HPDE6-E6E7 (cell line): ENCODE measurements around the gene DHFR.
"Not testable (repeated sequence)": the region's sequence is repeated elsewhere in the genome, so short reads cannot be mapped to it uniquely, and the experiment has no call there.

Source experiments
- DNase-seq: peaks from one replicate; pipeline ENCODE4 v3.0.0; 2011; ENCODE audit warnings: missing footprints; ENCODE audit errors: extremely low spot score

DHFR gene

GRCh38 chr5:80597500-80597899 lies 57.3 kb downstream of the DHFR start:
- no peak for DNase-seq

DNA sequence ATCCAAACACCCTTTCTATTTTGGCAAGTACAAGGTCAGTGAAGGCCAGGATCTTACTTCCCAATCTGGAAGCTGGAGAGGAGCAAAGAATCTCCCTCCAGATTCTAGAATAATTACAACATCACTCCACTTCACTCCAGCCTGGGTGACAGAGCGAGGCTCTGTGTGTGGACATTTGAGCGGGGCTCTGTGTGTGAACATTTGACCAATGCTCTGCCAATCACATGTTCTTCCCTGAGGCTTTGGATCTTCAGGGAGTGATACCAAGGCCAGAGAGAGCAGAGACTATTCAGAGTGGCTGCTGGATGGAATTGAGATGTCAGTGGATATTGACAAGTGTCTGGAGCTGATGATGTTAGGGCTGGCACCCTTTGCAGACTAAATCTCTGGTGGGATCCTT lies 60.0 kb downstream of the DHFR start:
- DNase-seq = no peak

DNA sequence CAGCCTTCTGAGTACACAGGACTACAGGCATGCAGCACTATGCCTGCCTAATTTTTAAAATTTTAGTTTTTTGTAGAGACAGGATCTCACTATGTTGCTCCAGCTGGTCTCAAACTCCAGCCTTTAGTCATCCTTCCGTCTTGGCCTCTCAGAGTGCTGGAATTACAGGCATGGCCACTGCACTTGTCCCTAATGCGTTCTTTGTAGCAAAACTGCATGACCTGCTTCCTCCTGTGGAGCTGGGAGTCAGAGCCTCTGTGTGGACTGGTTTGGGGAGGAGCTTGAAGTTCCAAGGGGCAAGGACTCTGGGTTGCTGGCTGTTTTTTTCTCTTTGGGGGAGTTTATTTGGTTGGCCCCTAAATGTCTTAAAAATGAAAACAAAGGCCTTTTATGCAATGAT lies 62.0 kb downstream of the DHFR start:
- no peak for DNase-seq

DNA sequence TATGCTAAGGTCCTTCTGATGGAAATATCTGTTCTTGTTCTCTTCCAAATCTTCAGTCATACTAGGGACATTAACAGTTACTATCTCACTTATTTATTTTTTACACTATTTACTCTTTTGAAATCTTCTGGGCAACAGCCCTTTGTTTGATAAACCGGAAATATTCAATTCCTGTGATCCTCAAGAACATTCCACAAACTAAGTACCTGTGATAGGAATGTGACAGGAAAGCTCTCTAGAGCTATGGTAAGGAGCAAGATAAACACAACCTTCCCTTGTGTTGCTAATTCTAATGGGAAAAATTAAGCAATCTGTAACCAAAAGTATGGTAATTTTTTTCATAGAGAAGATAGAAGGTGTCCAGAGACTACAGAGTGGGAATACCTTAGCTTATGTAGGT lies 62.7 kb downstream of the DHFR start:
- no peak for DNase-seq

DNA sequence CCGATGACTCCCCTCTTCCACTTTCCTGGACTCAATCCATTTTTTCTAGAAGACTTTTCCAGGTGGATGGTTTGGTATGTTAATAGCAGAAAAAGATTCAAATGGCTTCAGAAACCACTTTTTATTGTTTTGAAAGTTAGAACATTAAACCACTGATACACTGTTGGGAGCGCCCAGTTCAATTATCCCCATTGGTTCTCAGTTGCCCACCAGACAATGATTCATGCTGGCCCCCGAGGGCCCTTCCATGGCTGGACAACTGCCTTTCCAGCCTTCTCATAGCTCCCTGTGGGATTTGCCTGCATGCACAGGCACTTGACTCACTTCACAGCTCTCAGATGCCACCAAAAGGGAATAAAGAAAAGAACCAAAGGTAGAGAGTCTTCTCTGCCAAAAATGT lies 63.4 kb downstream of the DHFR start:
- DNase-seq = no peak

DNA sequence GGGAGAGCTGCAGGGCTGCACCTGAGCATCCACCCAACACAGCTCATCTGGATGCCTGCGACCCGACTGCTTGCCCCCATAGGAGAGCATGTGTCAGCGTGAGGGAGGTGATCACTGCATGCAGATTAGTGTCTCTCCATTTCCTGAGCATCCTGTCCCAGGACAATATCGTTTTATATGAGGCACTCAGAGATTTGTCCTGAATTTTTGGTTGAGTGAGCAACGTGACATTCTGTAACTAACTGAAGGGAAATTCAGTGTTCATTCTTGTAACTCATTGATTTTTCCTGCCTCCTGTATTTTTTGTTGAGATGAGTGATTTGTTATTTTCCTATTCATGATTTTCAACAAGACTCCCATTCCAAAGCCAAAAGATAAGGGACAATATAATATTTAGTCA lies 64.0 kb downstream of the DHFR start:
- no peak for DNase-seq

DNA sequence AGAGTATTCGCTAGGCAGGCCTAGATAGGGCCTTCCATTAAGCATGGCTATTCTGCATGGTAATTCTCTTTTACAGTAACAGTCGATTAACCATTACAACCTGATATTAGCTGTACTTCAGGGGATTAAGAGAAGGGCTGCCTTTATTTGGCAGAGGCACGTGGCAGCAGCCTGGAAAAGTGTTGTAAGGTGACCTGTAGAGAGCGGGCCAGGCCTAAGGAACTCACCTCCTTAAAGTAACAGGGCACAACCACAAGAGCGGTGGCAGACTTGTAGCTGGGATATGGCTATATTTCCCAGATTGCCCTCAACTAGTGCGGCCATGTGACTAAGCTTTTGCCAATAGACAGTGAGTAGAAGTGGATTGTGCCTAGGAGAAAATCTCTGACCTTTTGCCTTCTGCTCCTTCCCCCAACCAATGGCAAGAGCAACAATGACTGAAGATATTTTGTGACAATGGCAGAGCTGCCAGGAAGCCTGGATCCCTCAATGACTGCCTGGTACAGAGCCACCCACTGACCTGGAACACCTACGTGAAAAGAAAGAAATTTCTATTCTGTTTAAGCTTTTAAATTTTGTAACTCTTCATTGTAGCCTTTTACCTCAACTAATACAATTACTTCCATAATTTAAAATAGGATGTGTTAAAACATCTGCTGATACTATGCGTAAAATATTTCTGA lies 65.8 kb downstream of the DHFR start:
- no peak for DNase-seq

DNA sequence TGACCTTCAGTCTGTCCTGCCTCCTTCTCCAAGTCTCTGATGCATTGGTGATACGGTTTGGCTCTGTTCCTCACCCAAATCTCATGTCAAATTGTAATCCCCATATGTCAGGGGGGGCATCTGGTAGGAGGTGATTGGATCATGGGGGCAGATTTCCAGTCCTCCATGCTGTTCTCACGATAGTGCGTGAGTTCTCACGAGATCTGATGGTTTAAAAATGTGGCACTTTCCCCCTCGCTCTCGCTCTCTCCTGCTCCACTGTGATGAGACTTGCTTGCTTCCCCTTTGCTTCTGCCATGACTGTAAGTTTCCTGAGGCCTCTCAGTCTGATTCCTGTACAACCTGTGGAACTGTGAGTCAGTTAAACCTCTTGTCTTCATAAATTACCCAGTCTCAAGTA lies 70.0 kb downstream of the DHFR start:
- no peak for DNase-seq

GRCh38 chr5:80580291-80580690 lies 74.5 kb downstream of the DHFR start:
- DNase-seq = not testable (repeated sequence)

GRCh38 chr5:80579050-80579449 lies 75.7 kb downstream of the DHFR start:
- DNase-seq = no peak

GRCh38 chr5:80577707-80578106 lies 77.1 kb downstream of the DHFR start:
- DNase-seq = no peak

- no peak for DNase-seq
Measured at GRCh38 chr5:80576383-80576782, 78.4 kb downstream of the DHFR start.
